MM.1S (cell line): ENCODE measurements around the gene MRI1.

Experiments used
- CTCF ChIP-seq: fragments of 300-600 bp; sonication (generic); IDR thresholded peaks from 2 replicates; pipeline ENCODE4 v1.5.1; 2016; ENCODE audit warnings: antibody characterized with exemption, low read length, mixed read lengths
- EZH2 ChIP-seq: fragments of 300-600 bp; sonication (generic); optimal IDR thresholded peaks from 2 replicates; pipeline ENCODE3; 2017; ENCODE audit warnings: low read depth, mild to moderate bottlenecking, antibody characterized with exemption, low read length, mixed read lengths
- EZH2phosphoT487 ChIP-seq: fragments of 300-600 bp; sonication (generic); IDR thresholded peaks from 2 replicates; pipeline ENCODE4 v1.6.1; 2018; ENCODE audit warnings: antibody characterized with exemption, low read length

- TF ChIP-seq CTCF (no peak), EZH2 (no peak), EZH2phosphoT487 (no peak)
Measured at GRCh38 chr19:13823256-13823655, 58.9 kb downstream of the MRI1 start.
